NCI-H345 treated with DMSO at 0.1 percent for 48 hours (cell line): ENCODE results near the gene MMS19.
"Not testable (repeated sequence)": the region's sequence is repeated elsewhere in the genome, so short reads cannot be mapped to it uniquely, and the experiment has no call there.

ENCODE experiments used
- DNase-seq: peaks from one replicate; lab custom pipeline; 2025; ENCODE audit not compliant: unreplicated experiment; lab: John Stamatoyannopoulos, UW

Gene MMS19

GRCh38 chr10:97506199-97506991 lies 8.2 kb upstream of the MMS19 start:
- no peak for DNase-seq

GRCh38 chr10:97505152-97505551 lies 6.9 kb upstream of the MMS19 start:
- DNase-seq, result no peak

GRCh38 chr10:97503406-97503805 lies 5.2 kb upstream of the MMS19 start:
- DNase-seq, result no peak

- no peak for DNase-seq
Measured at GRCh38 chr10:97502916-97503315, 4.7 kb upstream of the MMS19 start.

- DNase-seq, result no peak
Measured at GRCh38 chr10:97500297-97500575, 2.0 kb upstream of the MMS19 start.

- DNase-seq, result no peak
Measured at GRCh38 chr10:97499561-97500296, 1.5 kb upstream of the MMS19 start.

DNA sequence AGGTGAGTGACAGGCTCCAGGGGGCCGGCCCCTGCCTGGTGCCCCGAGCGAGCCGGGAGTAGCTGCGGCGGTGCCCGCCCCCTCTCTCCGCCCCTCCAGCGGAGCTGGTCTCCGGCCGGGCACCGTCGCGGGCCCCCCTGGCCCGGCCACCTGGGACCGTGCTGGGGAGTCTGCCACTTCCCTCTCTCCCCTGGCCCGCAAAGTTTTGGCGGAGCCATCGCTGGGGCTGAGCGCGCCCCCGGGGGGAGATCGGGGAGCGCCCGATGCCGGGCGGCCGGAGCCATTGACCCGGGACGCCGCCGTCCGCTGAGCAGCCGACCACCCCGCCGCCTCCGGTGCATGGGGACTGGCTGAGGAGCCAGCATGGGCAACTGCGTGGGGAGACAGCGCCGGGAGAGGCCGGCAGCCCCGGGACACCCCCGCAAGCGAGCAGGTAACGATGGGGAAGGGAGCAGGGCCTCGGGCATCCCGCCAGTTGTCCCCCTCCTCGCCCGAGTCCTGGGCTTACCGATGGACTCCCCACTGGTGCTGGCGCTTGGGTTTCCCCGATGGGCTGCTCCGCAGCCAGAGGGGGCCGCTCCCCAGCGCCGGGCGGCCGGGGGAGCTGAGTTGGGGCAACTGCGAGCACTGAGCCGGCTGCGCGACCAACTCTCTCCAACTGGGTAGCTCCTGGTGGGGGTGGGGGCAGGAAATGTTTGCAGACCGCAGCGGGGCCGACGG lies 779 bp upstream of the MMS19 start, which contains the start of gene UBTD1:
Gene UBTD1 (plus strand): TSS at position 84 of the 720 bp plus-strand sequence. CDS start 280 bp downstream, at position 364.
- DNase-seq, result no peak

GRCh38 chr10:97497572-97498075 lies 598 bp downstream of the MMS19 start:
- DNase-seq, result peak; percentile 25

DNA sequence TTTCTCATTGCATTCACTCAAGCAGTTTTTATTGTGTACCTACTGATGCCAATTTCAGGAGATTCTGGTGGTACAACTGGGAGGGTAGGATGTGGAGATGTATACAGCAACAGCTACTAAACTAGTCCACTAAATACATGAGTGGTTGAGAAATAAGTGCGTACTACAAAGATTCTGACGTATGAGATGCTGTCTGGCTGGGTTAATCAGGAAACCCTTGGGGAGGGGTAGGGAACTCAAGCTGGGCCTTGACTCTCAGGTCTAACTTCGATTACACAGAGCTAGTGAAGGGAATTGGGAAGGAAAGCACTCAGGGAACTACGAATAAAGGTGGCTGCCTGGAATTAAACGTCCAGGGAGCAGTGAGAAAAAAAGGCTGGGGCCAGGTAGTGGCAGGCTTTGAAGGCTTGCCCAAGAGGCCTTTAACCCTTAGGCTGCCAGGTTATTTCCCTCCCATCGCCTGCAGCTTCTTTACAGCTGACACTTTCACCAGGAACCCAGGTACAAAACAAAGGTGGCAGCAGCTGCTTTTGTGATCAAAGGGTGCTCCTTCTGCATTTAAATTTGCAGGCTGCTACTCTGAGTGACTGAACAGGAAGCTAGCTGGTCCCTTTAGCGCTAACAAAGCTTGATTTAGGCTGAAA lies 3.2 kb downstream of the MMS19 start:
- no peak for DNase-seq

GRCh38 chr10:97494151-97494550 lies 4.1 kb downstream of the MMS19 start:
- no peak for DNase-seq

GRCh38 chr10:97490592-97490991 lies 7.6 kb downstream of the MMS19 start:
- no peak for DNase-seq

GRCh38 chr10:97485647-97486281 lies 12.5 kb downstream of the MMS19 start:
- DNase-seq, result no peak

DNA sequence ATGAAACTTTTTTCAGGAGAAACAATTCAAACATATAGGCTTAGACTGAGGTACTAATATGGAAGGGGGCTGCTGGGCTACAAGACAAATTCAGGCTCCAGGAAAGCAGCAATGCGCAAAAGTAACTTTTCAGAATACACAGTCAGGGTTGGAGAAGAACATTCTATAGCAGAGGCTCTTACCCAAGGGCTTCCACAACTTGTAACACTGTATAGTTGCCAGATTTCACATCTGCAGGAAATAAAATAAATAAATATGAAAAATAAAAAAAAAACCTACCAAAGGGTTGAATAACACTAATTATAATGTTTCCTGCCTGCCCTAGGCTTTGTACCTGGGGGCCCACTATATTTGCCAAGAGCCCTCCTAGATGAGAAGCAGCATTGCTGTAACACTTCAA lies 14.3 kb downstream of the MMS19 start:
- DNase-seq, result no peak

DNA sequence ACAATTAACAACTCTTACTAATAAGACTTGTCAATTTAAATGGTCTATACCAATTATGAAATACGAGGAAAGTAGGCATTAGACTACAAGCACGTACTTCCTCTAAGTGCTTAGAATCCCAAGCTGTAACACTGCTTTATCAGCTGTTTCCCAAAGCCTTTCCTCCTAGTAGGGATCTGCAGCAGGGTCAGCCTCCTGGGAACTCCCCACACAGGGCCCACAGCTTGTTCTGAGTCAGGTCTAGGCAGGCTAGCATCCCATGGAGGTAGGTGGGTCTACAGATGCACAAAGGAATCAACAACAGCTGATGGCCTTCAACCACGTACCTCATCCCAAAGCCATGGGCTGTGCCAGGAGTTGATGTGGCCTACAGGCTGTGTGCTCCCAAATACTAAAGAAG lies 14.7 kb downstream of the MMS19 start:
- DNase-seq, result no peak

GRCh38 chr10:97482381-97482780 lies 15.8 kb downstream of the MMS19 start:
- DNase-seq, result no peak

- no peak for DNase-seq
Measured at GRCh38 chr10:97481071-97481470, 17.2 kb downstream of the MMS19 start.

DNA sequence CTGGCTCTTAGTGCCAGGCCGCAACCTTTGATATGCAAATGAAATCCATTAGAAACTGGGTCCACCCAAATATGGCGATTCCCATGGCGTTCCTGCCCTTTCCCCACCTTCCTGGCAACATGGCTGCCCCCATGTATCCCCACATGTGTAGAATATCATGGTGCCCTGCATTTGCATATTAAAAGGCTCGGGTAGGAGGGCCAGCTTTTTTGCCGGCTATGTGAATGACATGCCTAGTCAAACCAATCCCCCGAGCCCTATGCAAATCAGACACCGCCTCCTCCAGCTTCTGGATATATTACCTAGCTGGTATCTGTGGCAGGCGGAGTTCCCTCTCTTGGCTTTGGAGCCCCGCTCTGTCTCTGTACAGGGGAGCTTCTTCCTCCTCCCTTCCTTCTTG lies 18.3 kb downstream of the MMS19 start:
- DNase-seq, result no peak

DNA sequence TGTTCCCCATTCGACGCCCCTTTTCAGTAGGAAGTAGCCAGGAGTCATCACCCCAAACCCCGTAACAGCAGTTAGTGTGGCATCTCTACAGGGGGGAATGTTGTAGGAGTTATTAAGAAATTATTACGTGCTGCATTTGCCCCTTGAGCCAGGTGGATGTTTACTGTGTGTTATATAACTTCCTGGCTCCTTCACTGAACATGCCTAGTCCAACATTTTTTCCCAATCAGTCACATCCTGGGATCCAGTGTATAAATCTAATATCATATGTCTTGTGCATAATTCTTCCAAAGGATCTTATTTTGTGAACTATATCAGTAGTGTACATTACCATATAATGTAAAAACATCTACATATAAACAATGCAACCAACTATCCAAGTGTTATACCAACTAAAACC lies 18.8 kb downstream of the MMS19 start:
- not testable (repeated sequence) for DNase-seq

DNA sequence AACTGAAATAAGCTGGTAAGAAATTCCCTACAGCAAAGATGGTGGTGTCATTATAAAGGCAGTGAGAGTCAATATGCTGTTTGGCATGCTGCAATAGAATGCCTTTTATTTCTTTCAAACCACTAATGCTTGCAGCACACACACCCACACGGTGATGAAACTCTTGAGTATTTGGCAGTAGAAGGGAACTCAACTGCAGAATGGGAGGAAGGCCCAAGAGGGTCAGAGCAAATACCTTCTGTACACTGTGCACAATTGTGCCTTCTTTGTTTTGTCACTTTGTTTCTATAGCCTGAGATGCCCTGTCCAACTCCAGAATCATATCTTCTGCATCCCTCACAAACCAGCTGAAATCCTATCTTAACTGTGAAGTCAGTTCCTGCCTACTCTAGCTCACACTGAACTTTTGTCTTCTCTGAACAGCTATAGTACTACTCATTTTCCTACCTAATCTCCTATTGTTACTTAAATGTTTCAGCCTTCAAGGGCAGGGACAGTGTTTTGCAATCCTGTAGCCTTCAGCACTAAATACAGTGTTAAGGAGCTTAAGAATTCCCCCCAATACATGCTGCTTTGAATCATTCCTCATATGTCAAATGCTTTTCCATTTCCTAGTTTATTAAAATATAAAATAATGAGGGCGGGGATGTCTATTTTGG lies 22.2 kb downstream of the MMS19 start:
- no peak for DNase-seq

DNA sequence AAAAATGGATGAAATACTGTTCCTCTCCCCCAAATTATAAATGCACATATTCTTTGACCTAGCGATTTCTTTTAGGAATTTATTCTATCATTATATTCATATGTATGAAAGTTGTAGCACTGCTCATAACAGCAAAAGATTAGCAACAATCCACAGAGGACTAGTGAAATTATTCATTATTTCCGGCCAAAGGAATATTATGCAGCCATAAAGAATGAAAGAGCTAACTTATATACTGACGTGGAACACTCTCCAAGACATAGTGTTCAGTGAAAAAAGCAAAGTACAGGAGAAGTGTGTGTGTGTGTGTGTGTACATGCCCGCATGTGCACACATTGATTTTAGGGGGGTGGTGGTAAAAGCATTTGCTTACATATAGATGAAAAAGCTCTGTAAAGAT lies 23.3 kb downstream of the MMS19 start:
- DNase-seq, result no peak
